Thoracic aorta (tissue), 2 donors: Measurements from ENCODE around the gene KCNQ4. TPM values are rescaled to one million over a fixed set of nuclear protein-coding genes. Genes with fewer than 3 reads are reported as not detected.

Source experiments
- ATAC-seq: fragments of 150-250 bp; one replicate; pipeline ENCODE4 v1.8.0; 2017; ENCODE audit warnings: low read depth; ENCODE audit not compliant: insufficient number of reproducible peaks, low FRiP score
- DNase-seq: peaks from one replicate; pipeline ENCODE4 v3.0.0-alpha.2; 2020; ENCODE audit warnings: low spot score
- H3K27ac ChIP-seq, 2 donors: fragments of 200-600 bp; sonication (generic); 1 replicate in 1 of 2; 2 replicates in 1 of 2; pipeline ENCODE4 v1.5.1; 2016; ENCODE audit warnings: mild to moderate bottlenecking in 2 of 2, moderate library complexity in 2 of 2
- H3K27me3 ChIP-seq: fragments of 200-600 bp; sonication (generic); replicated peaks from 2 replicates; pipeline ENCODE4 v1.6.0; 2016; ENCODE audit warnings: mild to moderate bottlenecking; ENCODE audit not compliant: insufficient read depth
- H3K36me3 ChIP-seq: fragments of 200-600 bp; sonication (generic); one replicate; pipeline ENCODE4 v1.5.1; 2016
- H3K4me1 ChIP-seq, 2 donors: fragments of 200-600 bp; sonication (generic); 1 replicate in 1 of 2; 2 replicates in 1 of 2; pipeline versions ENCODE4 v1.5.1 to v1.6.0; 2016; ENCODE audit warnings: low read depth in 2 of 2, mild to moderate bottlenecking in 1 of 2; ENCODE audit not compliant: control insufficient read depth in 1 of 2
- H3K4me3 ChIP-seq: fragments of 200-600 bp; sonication (generic); 2 replicates; pipeline ENCODE4 v1.5.1; 2016; ENCODE audit warnings: mild to moderate bottlenecking
- H3K9me3 ChIP-seq: fragments of 200-600 bp; sonication (generic); 2 replicates; pipeline ENCODE4 v1.5.1; 2016
- CTCF ChIP-seq: fragments of 200-600 bp; sonication (generic); IDR thresholded peaks from one replicate; pipeline ENCODE4 v1.5.1; 2019; ENCODE audit warnings: antibody characterized with exemption
- total RNA-seq, 2 donors: library from RNA; depleted of rRNA; stranded (reverse); fragments of >200 nt; gene quantifications; one replicate each; pipeline versions ENCODE4 v1.1.0 to v1.2.3, GENCODE V29; 2016

KCNQ4 gene
- total RNA-seq, 2 donors from 2014 or later: 5.7 to 11.5 TPM

- no peak overlapping the region for H3K27ac ChIP-seq
- no peak for TF ChIP-seq CTCF
- DNase-seq: no peak
- ATAC-seq: no peak
- no peaks in the 10 kb centered on the region for H3K9me3 ChIP-seq
- no peaks in the 10 kb centered on the region for H3K27me3 ChIP-seq
- H3K36me3 ChIP-seq: peaks cover 9% of the 10 kb centered on the region
- H3K4me1 ChIP-seq: peaks cover 2 to 17% of the 10 kb centered on the region in 2 donors
- no peak overlapping the region for H3K4me3 ChIP-seq
These were observed 39.7 kb upstream of the KCNQ4 start for GRCh38 chr1:40743860-40744259.

- Histone ChIP-seq H3K36me3 (peaks cover 19% of the 10 kb centered on the region), H3K27ac (no peak overlapping the region), H3K9me3 (no peaks in the 10 kb centered on the region), H3K4me3 (no peak overlapping the region), H3K27me3 (no peaks in the 10 kb centered on the region), H3K4me1 (peaks cover 2 to 9% of the 10 kb centered on the region in 2 donors)
- ATAC-seq (no peak), DNase-seq (no peak)
- TF ChIP-seq CTCF: no peak
These were observed 38.4 kb upstream of the KCNQ4 start for GRCh38 chr1:40745176-40745575.

GRCh38 chr1:40746344-40747090 is 37.1 kb upstream of the KCNQ4 start:
- ATAC-seq (no peak), DNase-seq (no peak)
- H3K27me3 ChIP-seq: no peaks in the 10 kb centered on the region
- H3K27ac ChIP-seq: no peak overlapping the region
- no peak overlapping the region for H3K4me3 ChIP-seq
- no peak for TF ChIP-seq CTCF
- peaks cover 0 to 2% of the 10 kb centered on the region in 2 donors for H3K4me1 ChIP-seq
- H3K36me3 ChIP-seq: peaks cover 19% of the 10 kb centered on the region
- no peaks in the 10 kb centered on the region for H3K9me3 ChIP-seq

GRCh38 chr1:40748841-40749718 is 34.5 kb upstream of the KCNQ4 start:
- no peak overlapping the region for H3K4me3 ChIP-seq
- H3K27me3 ChIP-seq: no peaks in the 10 kb centered on the region
- H3K36me3 ChIP-seq: peaks cover 19% of the 10 kb centered on the region
- H3K4me1 ChIP-seq: no peaks in the 10 kb centered on the region
- no peak for TF ChIP-seq CTCF
- DNase-seq (no peak), ATAC-seq (no peak)
- no peak overlapping the region for H3K27ac ChIP-seq
- no peaks in the 10 kb centered on the region for H3K9me3 ChIP-seq

- no peaks in the 10 kb centered on the region for H3K4me1 ChIP-seq
- no peaks in the 10 kb centered on the region for H3K9me3 ChIP-seq
- peaks cover 26% of the 10 kb centered on the region for H3K36me3 ChIP-seq
- TF ChIP-seq CTCF: no peak
- no peak overlapping the region for H3K4me3 ChIP-seq
- no peaks in the 10 kb centered on the region for H3K27me3 ChIP-seq
- no peak for ATAC-seq
- no peak for DNase-seq
- H3K27ac ChIP-seq: no peak overlapping the region
These were observed 33.8 kb upstream of the KCNQ4 start for GRCh38 chr1:40749817-40750216.
